HG03439 (cell line): ENCODE measurements around the gene DGLUCY.
"Not testable (repeated sequence)": the region's sequence is repeated elsewhere in the genome, so short reads cannot be mapped to it uniquely, and the experiment has no call there.

Source experiments
- ATAC-seq: cut with Tn5 transposase; IDR thresholded peaks from one replicate; pipeline ENCODE4 v1.9.1; 2021; ENCODE audit warnings: mild to moderate bottlenecking, moderate library complexity; ENCODE audit not compliant: unreplicated experiment

DGLUCY gene

DNA sequence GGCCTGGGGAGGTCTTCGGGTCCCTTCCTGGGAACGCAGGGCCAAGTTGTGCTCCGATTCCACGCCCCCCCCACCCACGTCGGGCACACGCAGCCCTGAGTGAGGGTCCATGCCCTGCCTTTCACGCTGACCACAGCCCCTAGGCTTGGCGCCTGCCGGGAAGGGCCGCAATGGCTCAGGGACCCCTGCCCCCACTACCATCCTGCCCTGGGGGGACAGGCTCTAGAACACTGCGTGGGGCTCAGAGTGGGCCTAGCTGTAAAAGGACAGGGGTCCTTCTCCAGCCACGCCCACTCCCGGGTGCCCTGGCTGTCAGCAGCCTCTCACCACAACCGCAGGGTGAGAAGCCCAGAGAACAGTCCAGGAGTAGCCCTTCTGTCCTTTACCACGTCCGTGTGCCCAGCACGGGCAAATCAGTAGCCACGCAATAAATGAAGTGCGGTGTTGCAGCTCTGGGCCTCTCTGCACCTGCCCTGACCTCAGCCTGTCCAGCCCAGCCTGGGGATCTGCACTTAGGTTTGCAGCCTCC lies 140.0 kb downstream of the DGLUCY start:
- no peak for ATAC-seq

DNA sequence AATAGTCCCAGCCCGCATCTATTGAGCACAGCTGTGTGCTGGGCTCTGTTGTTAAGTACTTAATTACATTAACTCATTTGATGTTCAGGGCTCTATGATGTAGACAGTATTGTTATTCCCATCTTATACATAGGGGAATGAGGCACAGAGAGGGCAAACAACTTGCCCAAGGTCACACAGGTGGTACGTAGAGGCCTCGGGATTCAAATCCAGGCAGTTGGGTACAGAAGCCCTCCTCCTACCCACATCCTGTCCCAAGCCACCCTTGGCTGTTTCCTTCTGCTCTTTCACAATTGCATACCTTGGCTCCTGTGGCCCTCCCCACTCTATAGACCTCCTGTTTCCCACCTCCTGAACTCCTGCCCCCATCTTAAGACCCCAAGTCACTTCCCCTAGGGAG lies 140.6 kb downstream of the DGLUCY start:
- no peak for ATAC-seq

DNA sequence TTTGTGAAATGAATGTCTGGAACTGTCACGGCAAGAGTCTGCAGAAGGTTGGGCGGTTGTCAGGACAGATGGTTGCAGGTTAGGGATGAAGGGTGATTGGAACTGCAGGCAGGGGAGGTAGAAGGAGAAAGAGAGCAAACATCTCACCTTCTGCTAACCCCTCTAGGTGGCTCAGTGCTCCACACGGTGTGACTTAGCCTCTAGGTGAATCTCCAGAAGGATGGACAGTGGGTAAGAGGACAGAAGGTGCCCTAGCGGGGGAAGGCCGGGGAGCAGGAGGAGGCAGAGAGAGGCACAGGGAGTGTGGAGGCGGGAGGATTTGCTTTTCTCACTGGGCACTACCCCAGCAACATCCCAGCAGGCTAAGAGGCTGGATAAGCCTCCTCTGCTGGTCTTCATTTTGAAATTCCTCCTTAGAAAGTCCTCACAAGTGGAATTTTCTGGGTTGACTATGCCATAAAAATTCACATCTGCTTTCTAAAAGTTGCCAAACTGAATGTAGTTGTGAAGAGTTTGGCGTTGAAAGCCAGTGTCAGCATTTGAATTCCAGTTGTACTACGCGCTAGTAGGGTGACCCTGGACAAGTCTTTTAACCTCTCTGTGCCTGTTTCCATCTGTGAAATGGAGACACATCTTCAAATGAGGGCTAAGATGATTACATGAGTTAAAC lies 141.3 kb downstream of the DGLUCY start:
- ATAC-seq, result no peak

DNA sequence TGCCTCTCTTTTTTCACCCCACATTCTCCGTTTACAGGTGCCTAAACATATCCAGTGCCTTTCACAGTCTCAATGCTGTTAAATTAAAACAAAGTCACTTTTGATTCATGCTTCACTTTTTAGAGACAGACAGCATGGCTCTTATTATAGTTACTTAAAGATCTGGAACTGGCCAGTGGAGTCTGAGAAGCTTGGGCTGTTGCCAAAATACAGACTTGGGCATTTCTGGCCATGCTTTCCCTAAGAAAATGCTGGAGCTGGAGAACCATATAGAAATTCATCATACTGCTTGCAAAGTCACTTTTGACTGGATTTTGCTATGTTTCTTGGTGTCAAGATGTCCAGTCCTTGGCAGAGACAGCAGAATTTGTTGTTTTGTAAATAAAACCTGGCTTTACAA lies 142.8 kb downstream of the DGLUCY start:
- ATAC-seq, result no peak

DNA sequence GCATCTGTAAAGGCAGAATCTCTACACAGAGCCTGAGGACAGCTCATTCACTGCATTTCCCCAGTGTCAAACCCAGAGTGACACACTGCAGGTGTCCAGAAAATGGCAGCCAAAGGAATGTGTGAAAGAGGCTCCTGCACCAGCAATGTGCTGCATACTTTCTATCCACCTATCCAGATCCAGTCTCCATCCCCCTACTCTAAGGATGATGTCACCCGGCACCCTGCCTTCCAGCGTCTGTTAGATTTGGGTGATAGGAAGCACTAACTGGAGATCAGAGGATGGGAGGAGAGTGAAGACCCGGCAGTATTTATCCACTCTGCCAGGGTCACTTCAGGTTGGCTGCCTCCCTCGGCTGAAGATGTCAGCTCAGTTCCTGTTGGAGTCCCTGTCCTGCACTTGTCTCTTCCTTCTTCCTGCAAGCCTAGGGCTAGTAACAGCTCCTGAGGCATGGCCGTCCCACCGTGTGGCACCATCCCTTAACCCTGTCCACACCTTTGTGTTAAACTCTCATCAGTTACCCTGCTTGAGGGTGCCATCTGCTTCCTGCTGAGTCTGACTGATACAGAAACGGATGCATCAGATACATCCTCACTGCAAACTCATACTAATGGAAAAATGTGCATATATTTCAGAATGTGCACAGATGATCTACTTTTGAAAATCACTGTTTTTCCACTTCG lies 143.6 kb downstream of the DGLUCY start:
- no peak for ATAC-seq

DNA sequence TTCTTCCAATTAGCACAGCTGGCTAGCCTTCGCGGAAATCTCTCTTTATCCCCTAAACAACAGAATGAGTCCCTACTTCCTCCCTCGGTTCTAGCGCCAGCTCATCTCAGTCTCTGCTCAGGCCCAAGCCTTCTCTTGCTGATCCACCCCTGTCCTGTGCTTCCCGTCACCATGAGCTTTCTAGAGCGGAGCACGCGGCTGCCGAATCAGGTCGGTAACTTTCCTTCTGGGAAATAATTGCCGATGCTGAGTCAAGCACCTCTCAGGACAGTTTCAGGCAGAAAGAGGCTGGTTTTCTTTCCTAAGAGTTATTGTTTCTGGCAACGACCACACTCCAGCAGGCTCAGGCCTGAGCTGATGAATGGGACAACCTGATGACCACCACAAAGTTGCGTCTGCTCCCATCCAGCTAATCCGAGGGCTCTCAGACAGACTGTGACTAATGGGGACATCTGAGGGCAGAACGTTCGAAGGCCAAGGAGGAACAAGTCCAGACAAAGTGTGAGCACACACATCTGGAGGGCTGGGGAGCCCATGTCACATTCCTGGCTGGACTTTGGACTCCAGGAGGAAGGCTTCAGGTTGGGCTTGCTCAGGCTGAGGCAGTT lies 144.2 kb downstream of the DGLUCY start:
- ATAC-seq, result no peak

DNA sequence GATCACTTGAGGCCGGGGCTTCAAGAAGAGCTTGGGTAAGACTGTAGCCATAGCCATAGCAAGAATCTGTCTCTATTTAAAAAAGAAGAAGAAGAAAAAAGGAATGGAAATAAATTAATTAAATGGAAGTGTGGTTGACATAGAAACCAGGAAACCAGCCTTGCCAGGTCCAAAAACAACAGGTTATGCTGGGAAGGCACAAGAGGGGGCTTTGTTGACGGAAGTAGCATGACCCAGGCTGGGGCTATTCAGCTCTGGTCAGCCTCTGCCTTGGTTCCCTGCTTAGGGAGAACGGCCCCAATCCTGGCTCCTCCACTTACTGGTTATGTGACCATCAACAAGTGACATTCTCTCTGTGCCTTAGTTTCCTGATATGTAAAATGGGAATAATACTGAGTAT lies 145.0 kb downstream of the DGLUCY start:
- ATAC-seq, result no peak

DNA sequence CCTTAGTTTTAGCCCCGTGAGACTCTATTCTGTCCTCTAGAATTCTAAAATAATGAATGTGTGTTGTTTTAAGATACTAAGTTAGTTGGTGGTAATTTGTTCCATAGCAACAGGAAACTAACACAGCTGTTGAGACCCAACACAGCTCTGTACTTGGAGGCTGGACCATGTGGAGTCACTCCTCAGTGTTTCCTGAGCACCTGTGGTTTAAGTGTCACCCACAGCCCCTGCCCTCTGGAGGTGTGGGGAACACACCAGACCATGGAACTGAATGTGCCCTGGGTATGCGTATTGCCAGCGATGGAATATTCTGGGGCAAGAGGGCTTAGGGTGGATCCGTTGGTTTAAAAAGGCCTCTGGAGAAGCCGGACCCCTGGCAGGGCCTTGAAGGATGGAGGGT lies 147.2 kb downstream of the DGLUCY start:
- no peak for ATAC-seq

DNA sequence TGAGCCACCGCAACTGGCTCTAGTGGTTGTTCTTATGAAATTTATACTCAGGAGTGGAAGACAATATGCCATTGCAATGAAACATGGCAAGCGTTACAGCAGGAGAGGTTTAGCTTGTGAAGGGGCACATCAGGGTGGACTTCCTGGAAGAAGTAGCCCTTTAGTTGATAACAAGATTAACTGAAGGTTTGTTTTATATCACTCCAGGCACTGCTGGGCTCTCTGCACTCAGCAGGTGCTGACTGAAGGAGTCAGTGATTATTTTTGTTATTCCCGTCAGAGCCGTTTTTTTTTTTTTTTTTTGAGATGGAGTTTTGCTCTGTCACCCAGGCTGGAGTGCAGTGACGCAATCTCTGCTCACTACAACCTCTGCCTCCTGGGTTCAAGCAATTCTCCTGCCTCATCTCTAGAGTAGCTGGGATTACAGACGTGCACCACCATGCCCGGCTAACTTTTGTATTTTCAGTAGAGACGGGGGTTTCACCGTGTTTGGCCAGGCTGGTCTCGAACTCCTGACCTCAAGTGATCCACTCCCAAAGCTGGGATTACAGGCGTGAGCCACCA lies 148.2 kb downstream of the DGLUCY start:
- no peak for ATAC-seq

DNA sequence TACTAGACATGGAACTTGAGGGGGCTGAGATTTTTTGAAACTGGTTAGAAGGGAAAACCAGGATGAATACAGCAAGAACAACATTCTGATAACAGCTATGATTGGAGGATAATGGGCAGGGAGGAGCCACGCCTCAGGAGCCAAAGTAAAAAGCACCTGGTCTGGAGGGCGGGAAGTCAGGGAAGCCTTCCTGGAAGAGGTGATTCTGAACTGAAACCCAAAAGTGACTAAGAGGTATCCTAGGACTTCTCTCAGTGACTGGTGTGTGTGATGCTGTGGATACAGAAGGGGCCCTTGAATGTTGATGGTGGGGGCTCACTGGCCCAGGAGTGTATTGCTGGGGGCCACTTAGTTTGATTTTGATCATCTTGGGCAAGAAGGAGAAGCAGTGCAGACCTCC lies 149.5 kb downstream of the DGLUCY start:
- ATAC-seq, result no peak

DNA sequence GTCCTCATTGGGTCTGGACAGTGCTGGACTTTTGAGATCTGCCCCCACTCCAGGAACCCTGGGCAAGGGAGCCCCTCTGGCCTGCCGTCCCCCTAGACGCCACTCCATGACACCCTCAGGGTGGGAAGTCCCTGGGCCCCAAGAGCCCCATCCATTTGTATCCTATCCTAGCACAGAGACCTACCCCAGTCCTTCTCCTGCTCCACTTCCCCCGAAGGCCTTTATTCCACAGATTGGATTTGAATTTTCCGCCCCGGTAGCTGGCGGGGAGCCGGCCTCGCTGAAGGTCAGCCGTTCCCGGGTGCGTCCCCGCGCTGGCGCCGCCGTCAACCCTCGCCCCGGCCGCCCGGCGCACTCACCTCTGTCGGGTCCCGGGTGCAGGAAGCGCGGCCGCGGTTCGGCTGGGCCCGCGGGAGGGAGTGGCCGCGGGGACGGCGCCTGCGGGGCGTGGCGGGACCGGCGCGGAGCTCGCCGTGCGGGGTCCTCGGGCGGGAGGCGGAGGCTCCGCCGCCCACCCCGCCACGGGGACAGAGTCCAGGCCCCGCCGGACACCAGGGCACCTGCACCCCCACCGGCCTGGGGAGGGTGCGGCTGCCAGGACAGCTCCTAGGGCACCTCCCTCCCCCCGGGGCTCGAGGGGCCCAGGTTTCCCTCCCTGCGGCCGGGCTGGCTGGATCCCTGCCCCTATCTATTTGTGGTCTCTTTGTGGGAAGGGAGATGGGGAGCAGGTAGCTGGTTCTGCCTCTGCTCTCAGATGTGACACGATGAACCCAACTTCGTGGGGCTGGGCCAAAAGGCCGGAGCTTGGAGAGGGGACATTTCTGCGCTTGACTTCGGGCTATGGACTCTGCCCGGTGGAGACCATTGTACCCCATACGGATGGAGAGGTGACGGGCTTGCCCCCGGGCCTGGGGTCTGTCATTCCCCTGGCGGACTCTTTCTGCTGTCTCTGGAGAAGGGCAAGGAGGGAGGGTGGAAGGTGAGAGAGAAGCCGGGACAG lies 150.6 kb downstream of the DGLUCY start:
- no peak for ATAC-seq

DNA sequence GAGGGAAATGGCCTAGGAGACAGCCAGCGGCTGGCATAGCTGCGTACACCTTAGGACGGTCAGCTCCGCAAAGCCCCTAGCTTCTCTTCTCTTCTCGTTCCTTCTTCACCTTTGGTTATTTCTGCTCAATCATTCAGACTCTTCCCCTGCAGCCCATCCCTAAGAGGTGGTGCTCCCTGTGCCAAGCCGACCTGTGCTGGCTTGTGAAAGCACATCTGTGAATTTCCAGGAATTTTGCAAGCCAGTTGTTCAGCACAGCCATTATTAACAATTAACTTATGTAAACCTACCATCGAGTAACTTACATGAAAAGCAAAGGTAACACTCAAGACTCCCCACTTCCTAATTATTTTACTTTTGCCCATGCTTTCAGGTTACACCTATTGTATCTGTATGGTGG lies 151.5 kb downstream of the DGLUCY start:
- ATAC-seq, result no peak

DNA sequence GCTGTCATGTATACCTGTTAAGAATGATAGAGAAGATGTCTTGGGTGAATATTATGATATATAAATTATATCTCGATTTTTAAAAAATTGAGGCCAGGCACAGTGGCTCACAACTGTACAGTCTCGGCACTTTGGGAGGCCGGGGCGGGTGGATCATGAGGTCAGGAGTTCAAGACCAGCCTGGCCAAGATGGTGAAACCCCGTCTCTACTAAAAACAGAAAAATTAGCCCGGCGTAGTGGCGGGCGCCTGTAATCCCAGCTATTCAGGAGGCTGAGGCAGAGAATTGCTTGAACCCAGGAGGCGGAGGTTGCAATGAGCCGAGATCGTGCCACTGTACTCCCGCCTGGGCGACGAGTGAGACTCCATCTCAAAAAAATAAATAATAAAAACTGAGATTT lies 152.4 kb downstream of the DGLUCY start:
- not testable (repeated sequence) for ATAC-seq

DNA sequence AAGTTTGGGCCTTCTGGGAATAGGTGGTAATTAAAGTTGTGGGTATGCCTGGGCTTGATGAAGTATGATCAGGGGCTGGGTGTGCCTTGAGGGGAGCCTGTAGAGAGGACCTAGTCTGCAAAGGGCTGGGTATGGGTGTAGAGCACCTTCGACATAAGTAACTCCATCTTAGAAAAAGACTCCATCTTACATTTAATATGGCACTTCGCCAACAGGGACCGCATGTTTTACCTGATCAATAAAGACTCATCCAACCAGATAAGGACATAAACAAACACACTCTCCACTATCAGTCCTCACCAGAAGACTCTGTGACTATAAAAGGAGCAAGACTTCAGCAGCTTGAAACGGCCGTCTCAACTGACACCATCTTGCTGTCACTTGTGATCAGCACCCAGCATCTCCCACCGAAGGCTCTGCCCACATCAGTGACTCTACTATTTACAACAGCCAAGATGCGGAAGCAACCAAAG lies 154.1 kb downstream of the DGLUCY start:
- no peak for ATAC-seq

DNA sequence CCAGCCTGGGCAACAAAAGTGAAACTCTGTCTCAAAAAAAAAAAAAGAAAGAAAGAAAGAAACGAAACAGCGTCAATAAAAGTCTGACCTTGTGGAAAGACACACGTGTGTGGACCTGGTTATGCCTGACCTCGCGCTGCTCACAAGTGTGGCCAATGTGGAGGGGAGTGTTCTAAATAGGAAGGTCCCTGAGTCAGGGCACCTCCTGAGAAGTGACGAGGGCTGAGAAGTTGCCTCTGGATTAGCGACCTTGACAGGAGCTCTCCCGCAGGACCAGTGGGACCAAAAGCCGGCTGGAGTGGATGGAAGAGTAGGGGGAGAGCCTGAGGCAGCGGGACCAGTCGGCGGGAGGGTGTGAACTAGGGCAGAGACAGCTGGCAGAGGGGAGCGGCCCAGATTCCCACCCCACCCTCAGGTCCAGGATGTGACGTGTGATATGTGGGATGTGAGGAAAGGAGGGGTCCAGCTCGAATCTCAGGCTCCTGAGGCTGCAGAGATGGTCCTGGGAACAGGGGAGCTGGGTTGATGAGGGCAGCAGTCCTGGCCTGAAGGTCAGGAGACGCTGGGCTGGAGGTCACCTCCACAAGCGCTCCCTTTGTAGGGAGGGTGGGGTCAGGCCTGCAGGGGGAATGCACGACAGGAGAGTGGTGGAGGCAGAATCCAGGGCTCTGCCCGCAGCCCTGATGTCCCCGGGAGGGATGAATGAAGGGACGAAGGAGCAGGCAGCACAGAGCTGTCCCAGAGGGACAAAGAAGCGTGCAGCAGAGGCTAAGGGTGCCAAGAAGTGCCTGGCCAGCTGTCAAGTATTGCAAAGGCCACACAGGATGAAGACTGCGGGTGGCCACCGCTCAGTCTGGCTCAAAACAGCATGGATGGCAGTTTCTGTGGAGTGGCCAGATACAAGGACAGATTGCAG lies 155.5 kb downstream of the DGLUCY start:
- no peak for ATAC-seq

DNA sequence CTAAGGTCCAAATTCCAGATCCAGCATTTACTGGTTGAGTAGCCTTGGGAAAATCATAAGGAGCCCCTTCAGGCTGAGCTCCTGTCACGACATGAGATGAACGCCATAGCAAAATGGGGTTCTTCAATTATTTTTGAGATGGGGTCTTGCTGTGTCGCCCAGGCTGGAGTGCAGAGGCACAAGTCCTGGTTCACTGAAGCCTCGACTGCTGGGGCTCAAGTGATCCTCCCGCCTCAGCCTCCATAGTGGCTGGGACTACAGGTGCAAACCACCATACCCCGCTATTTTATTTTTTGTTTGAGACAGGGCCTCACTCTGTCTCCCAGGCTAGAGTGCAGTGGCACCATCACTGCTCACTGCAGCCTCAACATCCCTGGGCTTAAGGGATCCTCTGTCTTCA lies 156.3 kb downstream of the DGLUCY start:
- no peak for ATAC-seq

DNA sequence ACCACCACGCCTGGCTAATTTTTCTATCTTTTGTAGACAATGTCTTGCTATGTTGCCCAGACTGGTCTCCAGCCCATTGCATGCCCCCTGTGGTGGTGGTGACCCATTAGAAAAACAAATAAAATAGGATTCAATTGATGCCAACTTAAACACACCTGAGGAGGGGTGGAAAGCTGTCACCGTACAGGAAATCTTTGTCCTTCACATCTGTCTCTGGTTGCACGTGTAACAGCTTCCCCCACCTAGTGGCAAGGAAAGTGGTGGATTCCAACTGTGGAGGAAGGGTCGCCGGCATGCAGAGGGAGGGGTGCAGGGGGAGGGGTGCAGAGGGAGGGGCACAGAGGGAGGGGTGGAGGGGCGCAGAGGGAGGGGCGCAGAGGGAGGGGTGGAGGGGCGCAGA lies 156.7 kb downstream of the DGLUCY start:
- no peak for ATAC-seq

DNA sequence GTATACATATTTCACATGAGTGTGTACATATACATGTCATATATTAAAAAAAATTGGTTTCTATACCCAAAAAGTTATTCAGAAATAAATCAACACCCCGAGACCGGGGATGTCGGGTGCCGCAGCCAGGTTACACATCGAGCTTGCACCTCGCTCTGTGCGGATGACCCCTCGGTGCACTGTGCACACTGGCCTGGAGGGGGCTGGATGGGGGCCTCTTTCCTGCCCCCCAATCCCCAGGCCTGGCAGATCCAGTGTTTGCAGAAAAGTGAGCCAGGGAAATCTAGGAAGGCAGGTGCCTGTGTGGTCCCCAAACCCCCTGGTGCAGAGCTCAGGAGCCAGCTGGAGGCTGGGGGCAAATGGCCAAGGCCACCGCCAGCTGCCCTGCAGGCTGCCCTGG lies 157.8 kb downstream of the DGLUCY start:
- ATAC-seq, result no peak
